ENCODE data around the gene ZNF479.
"Not testable (repeated sequence)": the region's sequence is repeated elsewhere in the genome, so short reads cannot be mapped to it uniquely, and the experiment has no call there.

Gene ZNF479

GRCh38 chr7:57132336-57132735 lies at the start of gene ZNF479:
TSS of gene ZNF479 (minus strand) at chr7:57132436. CDS start at chr7:57132324, 112 bp downstream.
- not testable (repeated sequence) for DNase-seq

- no peak for DNase-seq
Measured at GRCh38 chr7:57182031-57182430, 49.8 kb upstream of the ZNF479 start.

- DNase-seq, result no peak
Measured at GRCh38 chr7:57181281-57181680, 49.0 kb upstream of the ZNF479 start.

DNA sequence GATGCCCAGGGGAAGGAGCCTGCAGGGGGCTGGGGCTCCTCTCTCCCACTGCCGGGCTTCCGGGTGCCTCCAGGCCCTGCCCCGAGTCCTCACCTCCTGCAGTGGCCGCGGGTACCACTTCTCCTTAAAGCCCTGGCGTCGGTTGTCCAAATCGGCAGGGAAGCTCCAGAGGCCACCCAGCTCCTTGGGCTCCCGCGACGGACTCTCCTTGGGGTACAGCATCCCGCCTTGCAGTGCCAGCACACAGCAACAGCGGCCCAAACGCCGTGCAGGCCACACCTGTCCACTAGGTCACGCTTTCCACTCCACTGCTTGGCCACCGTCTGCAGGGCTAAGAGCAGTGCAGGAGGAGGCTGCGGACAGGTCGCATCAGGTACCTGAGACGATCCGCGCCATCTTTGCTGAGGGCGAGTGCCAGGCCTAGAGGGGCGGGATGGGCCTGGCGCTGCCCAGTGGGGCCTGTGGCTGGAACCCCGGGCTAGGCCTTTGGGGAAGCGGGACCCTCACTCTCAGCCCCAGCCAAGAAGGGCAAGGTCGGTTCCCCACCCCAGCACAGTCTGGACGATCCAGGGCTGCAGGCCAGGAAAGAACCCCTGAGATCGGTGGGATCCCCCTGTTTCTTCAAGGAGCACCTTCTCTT lies 47.7 kb upstream of the ZNF479 start:
- DNase-seq, result no peak

GRCh38 chr7:57178768-57179139 lies 46.5 kb upstream of the ZNF479 start:
- DNase-seq, result no peak

- DNase-seq, result no peak
Measured at GRCh38 chr7:57177856-57178767, 45.9 kb upstream of the ZNF479 start.

DNA sequence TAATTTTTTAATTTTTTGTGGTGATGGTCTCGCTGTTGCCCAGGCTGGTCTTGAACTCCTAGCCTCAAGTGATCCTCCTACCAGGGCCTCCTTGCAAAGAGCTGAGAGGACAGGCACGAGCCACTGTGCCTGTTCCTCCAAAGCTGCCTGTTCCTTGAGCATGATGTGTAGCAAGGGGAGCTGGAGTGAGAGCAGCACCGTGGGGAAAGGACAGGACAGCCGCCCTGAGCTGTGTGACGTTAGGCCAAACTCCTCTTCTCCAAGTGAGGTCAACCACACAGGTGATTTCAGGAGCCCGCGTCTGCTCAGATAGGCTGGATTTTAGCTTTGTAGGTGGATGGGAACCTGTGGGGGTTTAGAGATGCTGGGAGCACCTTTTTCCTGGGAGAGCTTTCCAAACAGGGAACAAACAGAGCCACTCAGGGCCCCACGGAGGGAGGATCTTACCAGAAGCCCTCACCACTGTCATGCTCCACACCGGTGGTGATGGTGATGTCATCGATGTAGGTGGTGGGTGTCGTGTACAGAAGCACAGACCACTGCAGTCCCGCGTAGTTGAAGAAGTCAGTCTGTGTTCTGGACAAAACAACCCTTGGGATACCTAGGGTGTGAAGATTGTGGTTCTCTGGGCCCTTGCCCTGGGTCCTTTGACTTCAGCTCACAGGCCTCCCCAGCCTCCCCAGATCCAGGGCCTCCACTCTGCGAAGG lies 44.8 kb upstream of the ZNF479 start:
- DNase-seq, result no peak

- no peak for DNase-seq
Measured at GRCh38 chr7:57165285-57165899, 33.2 kb upstream of the ZNF479 start.

- not testable (repeated sequence) for DNase-seq
Measured at GRCh38 chr7:57120123-57120784, 12.0 kb downstream of the ZNF479 start.
